GM12873 (cell line): ENCODE data around the gene LBX2.

Experiments used
- TF ChIP-seq, protein P1 (sequence below): IDR thresholded peaks from 2 replicates; pipeline ENCODE4 v1.5.1; 2012; ENCODE audit warnings: low read depth, mild to moderate bottlenecking, moderate library complexity, low read length, control low read depth; ENCODE audit not compliant: insufficient read depth; ENCODE audit errors: missing control alignments

Gene LBX2, protein sequence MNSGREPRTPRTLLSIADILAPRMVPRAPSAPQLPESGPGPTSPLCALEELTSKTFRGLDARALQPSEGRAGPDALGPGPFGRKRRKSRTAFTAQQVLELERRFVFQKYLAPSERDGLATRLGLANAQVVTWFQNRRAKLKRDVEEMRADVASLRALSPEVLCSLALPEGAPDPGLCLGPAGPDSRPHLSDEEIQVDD

DNA sequence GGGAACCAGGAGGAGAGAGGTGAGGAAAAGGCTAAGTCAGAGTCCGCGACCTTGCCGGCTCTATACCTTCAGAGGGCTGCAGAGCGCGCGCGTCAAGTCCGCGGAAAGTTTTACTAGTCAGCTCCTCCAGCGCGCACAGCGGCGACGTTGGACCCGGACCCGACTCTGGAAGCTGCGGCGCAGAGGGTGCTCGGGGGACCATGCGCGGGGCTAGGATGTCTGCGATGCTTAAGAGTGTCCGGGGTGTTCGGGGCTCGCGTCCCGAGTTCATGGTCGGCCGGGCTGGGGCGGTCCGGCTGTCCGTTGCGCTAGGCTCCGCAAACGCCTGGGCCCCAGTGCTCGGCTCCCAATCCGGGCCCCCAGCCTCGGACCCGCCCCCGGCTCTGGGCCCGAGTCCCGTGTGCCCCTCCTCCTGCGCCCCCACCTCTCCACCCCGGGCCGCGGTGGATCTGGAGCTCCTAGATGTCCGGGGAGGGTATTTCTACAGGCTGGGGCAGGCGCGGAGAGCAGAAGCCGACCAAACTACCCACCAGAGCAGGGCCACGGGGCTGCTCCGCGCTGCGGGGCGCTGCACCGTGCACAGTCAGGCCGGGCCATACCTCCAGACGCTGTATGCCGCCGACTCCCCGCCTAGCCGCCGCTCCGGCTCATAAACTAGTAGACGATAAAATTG lies at the start of gene LBX2:
Gene LBX2 (minus strand): TSS at position 337 of the 673 bp plus-strand sequence. CDS start 66 bp downstream, at position 271.
- TF ChIP-seq, protein P1, sequence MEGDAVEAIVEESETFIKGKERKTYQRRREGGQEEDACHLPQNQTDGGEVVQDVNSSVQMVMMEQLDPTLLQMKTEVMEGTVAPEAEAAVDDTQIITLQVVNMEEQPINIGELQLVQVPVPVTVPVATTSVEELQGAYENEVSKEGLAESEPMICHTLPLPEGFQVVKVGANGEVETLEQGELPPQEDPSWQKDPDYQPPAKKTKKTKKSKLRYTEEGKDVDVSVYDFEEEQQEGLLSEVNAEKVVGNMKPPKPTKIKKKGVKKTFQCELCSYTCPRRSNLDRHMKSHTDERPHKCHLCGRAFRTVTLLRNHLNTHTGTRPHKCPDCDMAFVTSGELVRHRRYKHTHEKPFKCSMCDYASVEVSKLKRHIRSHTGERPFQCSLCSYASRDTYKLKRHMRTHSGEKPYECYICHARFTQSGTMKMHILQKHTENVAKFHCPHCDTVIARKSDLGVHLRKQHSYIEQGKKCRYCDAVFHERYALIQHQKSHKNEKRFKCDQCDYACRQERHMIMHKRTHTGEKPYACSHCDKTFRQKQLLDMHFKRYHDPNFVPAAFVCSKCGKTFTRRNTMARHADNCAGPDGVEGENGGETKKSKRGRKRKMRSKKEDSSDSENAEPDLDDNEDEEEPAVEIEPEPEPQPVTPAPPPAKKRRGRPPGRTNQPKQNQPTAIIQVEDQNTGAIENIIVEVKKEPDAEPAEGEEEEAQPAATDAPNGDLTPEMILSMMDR, result no peak

DNA sequence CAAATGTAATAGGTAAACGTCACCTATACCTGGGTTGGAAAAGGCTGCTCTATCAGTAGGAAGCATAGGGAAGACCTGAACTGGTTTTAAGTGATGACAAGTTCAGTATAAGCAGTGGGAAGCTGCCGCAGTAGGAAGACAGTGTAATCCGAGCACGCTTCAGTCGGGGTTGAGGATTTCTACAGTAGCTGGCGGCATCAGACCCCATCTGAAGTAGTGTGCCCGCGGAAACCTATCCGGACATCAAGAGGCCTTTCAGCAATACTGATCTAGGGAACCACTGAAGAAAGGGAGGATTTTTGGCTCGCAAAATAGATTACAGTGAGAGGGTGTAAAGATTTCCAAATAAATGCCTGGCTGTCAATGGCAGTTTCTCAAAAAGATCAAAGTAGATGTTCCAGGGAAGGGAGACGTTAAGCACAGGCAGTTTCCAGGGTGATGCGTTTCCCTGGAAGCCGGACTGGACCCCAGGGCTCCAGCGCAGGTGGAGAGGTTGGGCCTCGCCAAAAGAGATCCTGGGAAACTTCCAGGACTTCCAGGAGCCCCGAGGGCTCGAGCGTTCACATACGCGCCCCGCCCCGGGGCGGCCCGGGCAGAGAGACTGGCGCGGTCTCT lies 49.0 kb upstream of the LBX2 start:
- TF ChIP-seq, protein P1, result no peak

DNA sequence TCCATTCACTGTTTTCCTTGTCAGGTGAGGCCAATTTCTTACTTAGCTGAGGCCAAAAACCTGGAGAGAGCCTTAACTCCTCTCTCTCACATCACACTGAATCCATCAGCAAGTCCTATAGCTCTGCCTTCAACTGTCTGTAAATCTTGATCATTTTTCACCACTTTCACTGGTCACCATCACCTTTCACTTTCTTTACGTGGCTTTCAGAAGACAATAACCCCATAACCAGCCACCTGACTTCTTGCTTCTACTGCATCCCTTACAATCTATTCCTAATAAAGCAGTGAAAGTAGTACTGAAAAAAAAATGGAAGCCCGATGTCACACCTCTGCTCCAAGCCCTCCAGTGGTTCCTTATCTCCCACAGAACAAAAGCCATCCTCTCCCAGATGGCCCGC lies 46.6 kb upstream of the LBX2 start:
- TF ChIP-seq, protein P1, result no peak

DNA sequence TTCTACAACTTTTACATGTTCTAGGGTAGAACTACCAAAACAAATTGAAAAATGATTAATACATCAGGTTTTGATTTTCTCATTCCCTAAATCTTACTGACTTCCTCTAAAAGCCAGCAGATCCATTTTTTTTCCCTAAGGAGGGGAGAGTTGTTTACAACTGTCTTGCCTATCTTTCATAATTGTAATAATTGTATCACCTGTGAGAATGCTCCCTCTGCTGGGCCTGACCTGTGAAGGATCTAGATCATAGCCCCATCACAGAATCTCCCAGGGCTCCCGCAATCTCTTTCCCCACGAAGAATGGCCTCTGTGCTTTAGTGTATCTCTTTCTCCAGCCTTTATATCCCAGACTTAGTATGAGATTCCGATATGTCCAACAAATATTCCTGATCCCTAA lies 45.2 kb upstream of the LBX2 start:
- TF ChIP-seq, protein P1, result peak; percentile 26

DNA sequence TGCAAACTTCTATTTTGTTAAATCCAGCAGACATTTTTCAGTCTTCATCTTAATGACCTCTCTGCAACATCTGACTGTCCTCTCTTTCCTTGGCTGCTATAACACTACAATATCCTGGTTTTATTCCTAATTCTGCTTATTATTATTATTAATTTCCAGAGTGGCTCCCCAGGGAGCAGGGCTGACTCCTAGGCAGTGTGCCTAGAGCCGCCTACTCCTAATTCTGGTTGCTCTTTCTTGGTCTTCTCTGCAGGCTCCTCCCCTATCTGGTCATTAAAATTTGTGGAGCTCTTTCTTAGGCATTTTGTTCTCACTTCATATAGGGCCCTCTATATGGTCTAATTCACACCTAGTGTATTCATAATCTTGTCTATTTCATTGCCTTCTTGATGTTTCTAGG lies 43.6 kb upstream of the LBX2 start:
- TF ChIP-seq, protein P1, result no peak

DNA sequence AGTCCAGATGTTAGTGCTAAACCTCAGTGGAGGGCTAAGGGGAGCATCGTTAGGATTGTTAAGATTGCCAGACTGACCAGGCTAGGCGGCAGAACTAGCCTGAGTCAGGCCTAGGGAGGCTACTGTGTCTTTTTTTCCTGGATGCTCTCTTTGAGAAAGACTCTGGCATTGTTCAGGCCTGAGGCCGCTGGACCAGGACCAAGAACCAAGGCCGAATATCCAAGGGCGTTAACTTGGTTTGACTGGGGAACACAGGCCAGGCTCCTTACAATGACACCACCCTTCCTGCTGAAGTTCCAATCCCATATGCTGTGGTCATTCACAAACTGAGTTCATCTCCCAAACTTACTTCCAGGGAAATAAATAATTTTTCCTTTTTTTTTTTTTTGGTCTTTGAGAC lies 40.9 kb upstream of the LBX2 start:
- TF ChIP-seq, protein P1, result no peak

DNA sequence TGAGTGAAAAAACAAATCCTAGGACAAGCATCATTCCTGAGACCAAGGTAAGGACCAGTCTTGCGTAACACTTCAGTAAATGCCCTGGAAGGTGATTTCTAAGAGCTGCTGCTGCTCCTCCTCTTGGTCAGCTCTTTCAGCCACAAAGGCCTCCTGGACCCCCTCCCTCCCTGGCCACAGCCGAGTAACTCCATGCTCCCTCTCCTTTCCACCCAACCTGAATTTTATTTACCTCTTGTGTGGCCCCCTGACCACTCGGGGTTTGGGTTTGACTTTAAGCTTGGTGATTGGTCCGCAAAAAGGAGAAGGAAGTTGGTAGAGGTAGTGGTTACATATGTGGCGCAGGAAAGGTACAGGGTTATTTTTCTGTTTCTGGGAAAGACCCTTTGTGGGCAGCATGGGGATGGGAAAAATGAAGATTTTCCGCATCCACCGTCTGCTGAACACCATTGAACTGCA lies 39.5 kb upstream of the LBX2 start:
- TF ChIP-seq, protein P1, result no peak
